SU-DHL-6 (cell line): Measurements from ENCODE around the gene DPEP1.

Source experiments
- H2AFZ ChIP-seq: fragments of 200-600 bp; sonication (generic); 2 replicates; pipeline ENCODE4 v1.6.1; 2014; ENCODE audit warnings: low read depth, mild to moderate bottlenecking, moderate library complexity, mixed read lengths, antibody characterized with exemption, low read length; ENCODE audit not compliant: severe bottlenecking
- H3F3A ChIP-seq: fragments of 200-600 bp; shearing (Covaris generic); 2 replicates; pipeline ENCODE4 v1.6.0; 2016; ENCODE audit warnings: antibody characterized with exemption, mild to moderate bottlenecking; ENCODE audit not compliant: insufficient read depth
- H3K27ac ChIP-seq: fragments of 200-600 bp; sonication (generic); 2 replicates; pipeline ENCODE4 v1.5.1; 2016; ENCODE audit warnings: low read depth, mild to moderate bottlenecking, low read length, moderate library complexity, mixed read lengths
- H3K27me3 ChIP-seq: fragments of 200-600 bp; sonication (generic), shearing (Covaris generic); 2 replicates; pipeline ENCODE4 v1.6.0; 2014; ENCODE audit warnings: mild to moderate bottlenecking, low read length
- H3K36me3 ChIP-seq: fragments of 200-600 bp; sonication (generic); 2 replicates; pipeline ENCODE4 v1.6.1; 2014; ENCODE audit warnings: mild to moderate bottlenecking, low read length, mixed read lengths
- H3K4me2 ChIP-seq: fragments of 300-600, 200-600 bp; shearing (Covaris generic), sonication (generic); 2 replicates; pipeline ENCODE4 v1.6.0; 2014; ENCODE audit warnings: low read length, low read depth, mild to moderate bottlenecking; ENCODE audit not compliant: poor library complexity, severe bottlenecking
- H3K4me3 ChIP-seq: fragments of 200-600 bp; sonication (generic); 2 replicates; pipeline ENCODE4 v1.5.1; 2014; ENCODE audit warnings: antibody characterized with exemption, low read length, mild to moderate bottlenecking, mixed read lengths; ENCODE audit not compliant: insufficient read depth, poor library complexity, severe bottlenecking
- H3K79me2 ChIP-seq: fragments of 200-600 bp; sonication (generic); 2 replicates; pipeline ENCODE4 v1.6.1; 2014; ENCODE audit warnings: mild to moderate bottlenecking, low read length, moderate library complexity; ENCODE audit not compliant: insufficient read depth
- H3K9ac ChIP-seq: fragments of 200-600 bp; sonication (generic); 2 replicates; pipeline ENCODE4 v1.7.0; 2014; ENCODE audit warnings: mild to moderate bottlenecking, low read length
- H3K9me2 ChIP-seq: fragments of 200-600 bp; sonication (generic); replicated peaks from 2 replicates; pipeline ENCODE4 v1.6.1; 2014; ENCODE audit warnings: low read length; ENCODE audit not compliant: insufficient read depth
- H3K9me3 ChIP-seq: fragments of 200-600 bp; sonication (generic); 2 replicates; pipeline ENCODE4 v1.6.1; 2014; ENCODE audit warnings: low read length, mixed read lengths; ENCODE audit not compliant: insufficient read depth
- H4K20me1 ChIP-seq: fragments of 200-600 bp; sonication (generic); 2 replicates; pipeline ENCODE4 v1.6.1; 2014; ENCODE audit warnings: low read depth, mild to moderate bottlenecking, antibody characterized with exemption, low read length, moderate library complexity, mixed read lengths
- EZH2phosphoT487 ChIP-seq: fragments of 200-600 bp; sonication (generic), shearing (Covaris generic); conservative IDR thresholded peaks from 2 replicates; pipeline ENCODE4 v1.6.1; 2018; ENCODE audit warnings: mild to moderate bottlenecking, antibody characterized with exemption, low read length, moderate library complexity, mixed read lengths
- TF ChIP-seq, protein P1 (sequence below): fragments of 200-600 bp; sonication (generic); IDR thresholded peaks from one replicate; pipeline ENCODE4 v1.5.1; 2017; ENCODE audit warnings: antibody characterized with exemption, mild to moderate bottlenecking, low read length, moderate library complexity; ENCODE audit not compliant: insufficient read depth, poor library complexity, severe bottlenecking

Gene DPEP1

DNA sequence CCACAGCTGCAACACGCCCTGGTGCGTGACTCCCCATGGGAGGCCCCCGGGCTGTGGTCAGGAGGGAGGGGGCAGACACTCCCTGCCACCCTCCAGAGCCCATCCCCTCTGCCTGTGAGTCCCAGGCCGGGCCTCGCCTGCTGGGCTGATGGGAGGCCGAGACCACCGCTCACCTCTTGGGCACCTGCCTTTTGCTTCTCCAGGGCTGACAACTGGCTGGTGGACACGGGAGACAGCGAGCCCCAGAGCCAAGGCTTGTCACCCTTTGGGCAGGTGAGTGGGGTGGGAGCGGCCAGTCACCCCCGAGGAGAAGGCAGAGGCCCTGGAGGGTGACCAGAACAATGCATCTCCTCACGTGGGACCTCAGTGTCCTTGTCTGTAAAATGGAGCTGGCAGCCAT, 23.2 kb downstream of the DPEP1 start:
- Histone ChIP-seq H3K4me3 (no peak overlapping the region), H3F3A (no peaks in the 10 kb centered on the region), H3K27me3 (no peaks in the 10 kb centered on the region), H3K27ac (no peak overlapping the region), H2AFZ (no peak overlapping the region), H3K79me2 (no peaks in the 10 kb centered on the region), H3K9me2 (no peaks in the 10 kb centered on the region), H3K9ac (no peak overlapping the region), H3K9me3 (no peaks in the 10 kb centered on the region), H3K36me3 (no peaks in the 10 kb centered on the region), H4K20me1 (no peaks in the 10 kb centered on the region), H3K4me2 (no peak overlapping the region)
- TF ChIP-seq, protein P1, sequence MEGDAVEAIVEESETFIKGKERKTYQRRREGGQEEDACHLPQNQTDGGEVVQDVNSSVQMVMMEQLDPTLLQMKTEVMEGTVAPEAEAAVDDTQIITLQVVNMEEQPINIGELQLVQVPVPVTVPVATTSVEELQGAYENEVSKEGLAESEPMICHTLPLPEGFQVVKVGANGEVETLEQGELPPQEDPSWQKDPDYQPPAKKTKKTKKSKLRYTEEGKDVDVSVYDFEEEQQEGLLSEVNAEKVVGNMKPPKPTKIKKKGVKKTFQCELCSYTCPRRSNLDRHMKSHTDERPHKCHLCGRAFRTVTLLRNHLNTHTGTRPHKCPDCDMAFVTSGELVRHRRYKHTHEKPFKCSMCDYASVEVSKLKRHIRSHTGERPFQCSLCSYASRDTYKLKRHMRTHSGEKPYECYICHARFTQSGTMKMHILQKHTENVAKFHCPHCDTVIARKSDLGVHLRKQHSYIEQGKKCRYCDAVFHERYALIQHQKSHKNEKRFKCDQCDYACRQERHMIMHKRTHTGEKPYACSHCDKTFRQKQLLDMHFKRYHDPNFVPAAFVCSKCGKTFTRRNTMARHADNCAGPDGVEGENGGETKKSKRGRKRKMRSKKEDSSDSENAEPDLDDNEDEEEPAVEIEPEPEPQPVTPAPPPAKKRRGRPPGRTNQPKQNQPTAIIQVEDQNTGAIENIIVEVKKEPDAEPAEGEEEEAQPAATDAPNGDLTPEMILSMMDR = no peak
- no peak for TF ChIP-seq EZH2phosphoT487

DNA sequence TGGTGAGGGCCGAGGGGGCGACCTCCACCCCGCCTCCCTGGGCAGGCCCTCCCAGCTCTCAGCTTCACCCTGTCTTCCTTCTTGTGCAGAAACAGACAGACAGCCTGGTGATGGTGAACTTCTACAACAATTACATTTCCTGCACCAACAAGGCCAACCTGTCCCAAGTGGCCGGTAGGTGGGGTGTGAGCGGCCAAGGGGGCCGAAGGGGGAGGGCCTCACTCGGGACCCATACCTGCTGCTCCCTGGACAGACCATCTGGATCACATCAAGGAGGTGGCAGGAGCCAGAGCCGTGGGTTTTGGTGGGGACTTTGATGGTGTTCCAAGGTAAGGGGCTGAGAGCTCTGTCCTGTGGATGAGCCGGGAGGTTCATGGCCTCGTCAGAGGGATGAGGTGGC, 23.9 kb downstream of the DPEP1 start:
- TF ChIP-seq, protein P1 = no peak
- TF ChIP-seq EZH2phosphoT487 = no peak
- no peak overlapping the region for H3K27ac ChIP-seq
- H3K9me3 ChIP-seq = no peaks in the 10 kb centered on the region
- no peak overlapping the region for H2AFZ ChIP-seq
- H3K9ac ChIP-seq = no peak overlapping the region
- no peaks in the 10 kb centered on the region for H3K79me2 ChIP-seq
- no peaks in the 10 kb centered on the region for H3K27me3 ChIP-seq
- no peak overlapping the region for H3K4me3 ChIP-seq
- H3K36me3 ChIP-seq = no peaks in the 10 kb centered on the region
- no peaks in the 10 kb centered on the region for H3K9me2 ChIP-seq
- no peak overlapping the region for H3K4me2 ChIP-seq
- H3F3A ChIP-seq = no peaks in the 10 kb centered on the region
- no peaks in the 10 kb centered on the region for H4K20me1 ChIP-seq

DNA sequence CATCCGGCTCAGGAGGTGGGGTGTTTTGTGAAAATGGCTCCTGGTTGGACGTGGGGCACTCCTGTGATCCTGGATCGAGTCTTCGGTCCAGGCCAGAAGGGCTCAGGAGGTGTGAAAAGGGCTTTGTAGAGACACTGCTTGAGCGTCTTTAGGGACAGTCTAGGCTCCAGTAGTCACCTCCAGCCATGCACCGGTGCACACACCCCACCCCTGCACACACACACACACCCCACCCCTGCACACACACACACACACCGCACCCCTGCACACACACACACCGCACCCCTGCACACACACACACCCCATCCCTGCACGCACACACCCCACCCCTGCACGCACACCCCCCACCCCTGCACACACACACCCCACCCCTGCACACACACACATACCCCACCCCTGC, 25.0 kb downstream of the DPEP1 start:
- Histone ChIP-seq H3K9me3 (no peaks in the 10 kb centered on the region), H3K9me2 (no peaks in the 10 kb centered on the region), H3K9ac (no peak overlapping the region), H2AFZ (no peak overlapping the region), H3K36me3 (no peaks in the 10 kb centered on the region), H3F3A (no peaks in the 10 kb centered on the region), H3K4me3 (no peak overlapping the region), H3K79me2 (no peaks in the 10 kb centered on the region), H3K4me2 (no peak overlapping the region), H3K27ac (no peak overlapping the region), H3K27me3 (no peaks in the 10 kb centered on the region), H4K20me1 (no peaks in the 10 kb centered on the region)
- TF ChIP-seq, protein P1 = no peak
- no peak for TF ChIP-seq EZH2phosphoT487
